ENCODE data around the gene MFSD6. TPM values are rescaled to one million over a fixed set of nuclear protein-coding genes. Genes with fewer than 3 reads are reported as not detected.

The MFSD6 gene
- total RNA-seq, 1 experiment from 2014 or later, result 20.9 TPM

GRCh38 chr2:190534310-190535120 lies 126.4 kb downstream of the MFSD6 start, which contains the start of gene NEMP2:
Gene NEMP2, minus strand, starts transcription at chr2:190534722. Its CDS starts 67 bp downstream, at chr2:190534655.
- Histone ChIP-seq H3K4me1 (ENCODE audit: insufficient read depth, low read length) (peaks cover 14% of the 10 kb centered on the region), H2AFZ (ENCODE audit: low read length) (peak within 1 kb of the TSS; percentile 95), H3F3A (ENCODE audit: low read length, unreplicated experiment) (no peaks in the 10 kb centered on the region), H3K36me3 (ENCODE audit: low read depth, low read length) (peaks cover 5% of the 10 kb centered on the region; the same call in 1 of the 2 replicates), H3K9me2 (replicated peaks; ENCODE audit: low read length) (no peaks in the 10 kb centered on the region), H3K9me3 (ENCODE audit: low read length) (peaks cover 10% of the 10 kb centered on the region), H4K20me1 (ENCODE audit: low read length) (no peaks in the 10 kb centered on the region), H3K9ac (ENCODE audit: low read length) (peak within 1 kb of the TSS; percentile 93), H3K79me2 (ENCODE audit: low read length) (peaks cover 15% of the 10 kb centered on the region), H3K4me2 (ENCODE audit: low read length) (peak within 1 kb of the TSS; percentile 92), H3K27ac (ENCODE audit: low read length) (peak within 1 kb of the TSS; percentile 73), H3K4me3 (ENCODE audit: low read length) (peak within 1 kb of the TSS; percentile 91), H3K27me3 (ENCODE audit: low read length) (no peaks in the 10 kb centered on the region)
- POLR2A ChIA-PET (ENCODE audit: unreplicated experiment), result interaction anchor here (0.6 kb wide), 1 partner anchor 145 kb away, joined by 4 read pairs; no protein-coding TSS in a partner anchor
- no TSS peak for BruUV-seq (replicated peaks)
- ATAC-seq, result peak; percentile 82
- CTCF ChIA-PET, result no interaction called here
- TF ChIP-seq CTCF (conservative IDR thresholded peaks at IDR 0.05; ENCODE audit: low read depth, low read length) (no peak), EZH2 (IDR thresholded peaks at IDR 0.05; ENCODE audit: low read length, unreplicated experiment) (no peak), EZH2phosphoT487 (IDR thresholded peaks at IDR 0.05; ENCODE audit: borderline replicate concordance, low read length) (no peak)
- peak; percentile 75 for DNase-seq
- intact Hi-C loops (cut with micrococcal nuclease), result loop anchor here (1.0 to 10.0 kb wide), 4 partner anchors 36 to 230 kb away; no protein-coding TSS in a partner anchor

- H3K4me2 ChIP-seq (ENCODE audit: low read length), result peak overlapping the region; percentile 92
- CTCF ChIA-PET, result no interaction called here
- no peaks in the 10 kb centered on the region for H3K9me2 ChIP-seq (replicated peaks; ENCODE audit: low read length)
- peak overlapping the region; percentile 73 for H3K27ac ChIP-seq (ENCODE audit: low read length)
- H3K79me2 ChIP-seq (ENCODE audit: low read length), result peaks cover 15% of the 10 kb centered on the region
- peak overlapping the region; percentile 93 for H3K9ac ChIP-seq (ENCODE audit: low read length)
- peak; percentile 5 for ATAC-seq
- BruUV-seq (replicated peaks), result TSS peak; percentile 67
- no peaks in the 10 kb centered on the region for H3F3A ChIP-seq (ENCODE audit: low read length, unreplicated experiment)
- peak overlapping the region; percentile 95 for H2AFZ ChIP-seq (ENCODE audit: low read length)
- no peaks in the 10 kb centered on the region for H4K20me1 ChIP-seq (ENCODE audit: low read length)
- H3K36me3 ChIP-seq (ENCODE audit: low read depth, low read length), result peaks cover 5% of the 10 kb centered on the region; the same call in 1 of the 2 replicates
- no peak for TF ChIP-seq CTCF (conservative IDR thresholded peaks at IDR 0.05; ENCODE audit: low read depth, low read length)
- no peak for TF ChIP-seq EZH2 (IDR thresholded peaks at IDR 0.05; ENCODE audit: low read length, unreplicated experiment)
- TF ChIP-seq EZH2phosphoT487 (IDR thresholded peaks at IDR 0.05; ENCODE audit: borderline replicate concordance, low read length), result no peak
- H3K4me3 ChIP-seq (ENCODE audit: low read length), result peak overlapping the region; percentile 91
- H3K27me3 ChIP-seq (ENCODE audit: low read length), result no peaks in the 10 kb centered on the region
- peaks cover 16% of the 10 kb centered on the region for H3K9me3 ChIP-seq (ENCODE audit: low read length)
- peaks cover 14% of the 10 kb centered on the region for H3K4me1 ChIP-seq (ENCODE audit: insufficient read depth, low read length)
- intact Hi-C loops (cut with micrococcal nuclease), result loop anchor here (1.0 to 10.0 kb wide), 4 partner anchors 36 to 230 kb away; no protein-coding TSS in a partner anchor
- no peak for DNase-seq
- POLR2A ChIA-PET (ENCODE audit: unreplicated experiment), result no interaction called here
These were observed 126.9 kb downstream of the MFSD6 start for GRCh38 chr2:190535121-190535439.

Measured in PC-3 (cell line).